Gastroesophageal sphincter (tissue), 4 donors: ENCODE results near the gene IHH. TPM values are rescaled to one million over a fixed set of nuclear protein-coding genes. Genes with fewer than 3 reads are reported as not detected.

Source experiments
- ATAC-seq: fragments of 150-250 bp; one replicate; pipeline ENCODE4 v1.9.1; 2016; ENCODE audit warnings: mild to moderate bottlenecking, moderate library complexity
- H3K27ac ChIP-seq, 4 donors: fragments of 200-600 bp; sonication (generic) in 3 of 4; 1 replicate in 3 of 4; 2 replicates in 1 of 4; pipeline ENCODE4 v1.5.1; 2016 to 2019
- H3K27me3 ChIP-seq: fragments of 200-600 bp; sonication (generic); one replicate; pipeline ENCODE4 v1.5.1; 2019
- H3K36me3 ChIP-seq, 2 donors: fragments of 200-600 bp; sonication (generic); one replicate each; pipeline ENCODE4 v1.5.1; 2019; ENCODE audit warnings: control low read depth in 1 of 2
- H3K4me1 ChIP-seq, 3 donors: fragments of 200-600 bp; sonication (generic); 1 replicate in 2 of 3; 2 replicates in 1 of 3; pipeline ENCODE4 v1.5.1; 2016 to 2019; ENCODE audit warnings: control low read depth in 2 of 3
- H3K4me3 ChIP-seq, 2 donors: fragments of 200-600 bp; sonication (generic); one replicate each; pipeline ENCODE4 v1.5.1; 2019; ENCODE audit warnings: mild to moderate bottlenecking in 1 of 2, moderate library complexity in 1 of 2
- H3K9me3 ChIP-seq, 3 donors: fragments of 200-600 bp; sonication (generic); one replicate each; pipeline ENCODE4 v1.5.1; 2017 to 2019; ENCODE audit warnings: control low read depth in 2 of 3
- CTCF ChIP-seq, 4 experiments: fragments of 200-600 bp in 2 of 4; fragments of 450-650 bp in 2 of 4; sonication (generic) in 1 of 4; IDR thresholded peaks; one replicate each; pipeline ENCODE4 v1.5.1; 2017 to 2019; ENCODE audit warnings: antibody characterized with exemption in 4 of 4, mild to moderate bottlenecking in 2 of 4, moderate library complexity in 2 of 4
- EP300 ChIP-seq: sonication (generic); formaldehyde crosslinking; IDR thresholded peaks from one replicate; pipeline ENCODE4 v1.6.1; 2017; ENCODE audit warnings: antibody characterized with exemption, mild to moderate bottlenecking
- POLR2A ChIP-seq, 2 donors: fragments of 450-650 bp; IDR thresholded peaks; one replicate each; pipeline ENCODE4 v1.6.1; 2017; ENCODE audit warnings: antibody characterized with exemption in 2 of 2, mild to moderate bottlenecking in 2 of 2, moderate library complexity in 1 of 2
- POLR2AphosphoS5 ChIP-seq: sonication (generic); formaldehyde crosslinking; IDR thresholded peaks from one replicate; pipeline ENCODE4 v1.6.1; 2017; ENCODE audit warnings: antibody characterized with exemption
- WGBS, 2 donors: methylation state at CpG; one replicate each; pipeline ENCODE4 v1.1.5; 2018; ENCODE audit warnings: low coverage in 1 of 2; 5-methylcytosine and 5-hydroxymethylcytosine counted together
- total RNA-seq, 4 donors: library from RNA; depleted of rRNA; stranded (reverse); fragments of >200 nt; gene quantifications; one replicate each; pipeline ENCODE4 v1.1.0, GENCODE V29; 2016

The IHH gene
- total RNA-seq, 4 donors from 2014 or later: 0.23 TPM; not detected in 3

- TF ChIP-seq POLR2A (IDR thresholded peaks at IDR 0.05) (no peak), EP300 (no peak), CTCF (IDR thresholded peaks at IDR 0.05) (peak in 3 of 4 experiments; percentile 11 to 44 (median 20)), POLR2AphosphoS5 (no peak)
- Histone ChIP-seq H3K4me3 (no peak overlapping the region), H3K27ac (no peak overlapping the region), H3K9me3 (no peaks in the 10 kb centered on the region), H3K36me3 (peaks cover 0 to under 1% of the 10 kb centered on the region in 2 donors), H3K4me1 (no peaks in the 10 kb centered on the region), H3K27me3 (no peaks in the 10 kb centered on the region)
- no peak for ATAC-seq
- WGBS, 2 donors: 60 to 69% methylated on average over 3 to 4 of the region's 4 CpGs
Measured at GRCh38 chr2:219104107-219105035, 43.6 kb upstream of the IHH start.

GRCh38 chr2:219099329-219099728, 38.6 kb upstream of the IHH start:
- no peak for ATAC-seq
- Histone ChIP-seq H3K27ac (no peak overlapping the region), H3K36me3 (peaks cover 0 to 11% of the 10 kb centered on the region in 2 donors), H3K27me3 (no peaks in the 10 kb centered on the region), H3K9me3 (no peaks in the 10 kb centered on the region), H3K4me1 (no peaks in the 10 kb centered on the region), H3K4me3 (no peak overlapping the region)
- no peak for TF ChIP-seq POLR2AphosphoS5
- no peak for TF ChIP-seq POLR2A (IDR thresholded peaks at IDR 0.05)
- TF ChIP-seq EP300: no peak
- no peak for TF ChIP-seq CTCF (IDR thresholded peaks at IDR 0.05)
- 88 to 100% methylated on average over 1 of the region's 1 CpG for WGBS, 2 donors

GRCh38 chr2:219095406-219095935, 34.8 kb upstream of the IHH start:
- Histone ChIP-seq H3K27ac (no peak overlapping the region), H3K4me1 (no peaks in the 10 kb centered on the region), H3K4me3 (no peak overlapping the region), H3K27me3 (no peaks in the 10 kb centered on the region), H3K9me3 (no peaks in the 10 kb centered on the region), H3K36me3 (peaks cover 0 to 21% of the 10 kb centered on the region in 2 donors)
- no peak for ATAC-seq
- TF ChIP-seq CTCF (IDR thresholded peaks at IDR 0.05): no peak
- no peak for TF ChIP-seq EP300
- TF ChIP-seq POLR2AphosphoS5: no peak
- TF ChIP-seq POLR2A (IDR thresholded peaks at IDR 0.05): no peak
- 92 to 100% methylated on average over 1 of the region's 1 CpG for WGBS, 2 donors

GRCh38 chr2:219094171-219094570, 33.5 kb upstream of the IHH start:
- no peaks in the 10 kb centered on the region for H3K9me3 ChIP-seq
- TF ChIP-seq EP300 (no peak), CTCF (IDR thresholded peaks at IDR 0.05) (no peak), POLR2A (IDR thresholded peaks at IDR 0.05) (no peak), POLR2AphosphoS5 (no peak)
- H3K4me1 ChIP-seq: no peaks in the 10 kb centered on the region
- no peaks in the 10 kb centered on the region for H3K27me3 ChIP-seq
- no peak overlapping the region for H3K4me3 ChIP-seq
- H3K36me3 ChIP-seq: peaks cover 0 to 18% of the 10 kb centered on the region in 2 donors
- no peak overlapping the region for H3K27ac ChIP-seq
- no peak for ATAC-seq
- WGBS, 2 donors: 77 to 89% methylated on average over 3 of the region's 3 CpGs
